WTC11 (cell line): ENCODE measurements around the gene C3orf18. TPM values are rescaled to one million over a fixed set of nuclear protein-coding genes. Genes with fewer than 3 reads are reported as not detected.

Experiments used
- ATAC-seq: fragments of 200-7000 bp; cut with Tn5 transposase; 2 replicates; pipeline ENCODE4 v1.10.0; 2021; ENCODE audit warnings: mild to moderate bottlenecking, moderate library complexity
- CTCF ChIA-PET: fragments of 300-600 bp; sonication (Branson Sonifier 250); formaldehyde crosslinking; loops from one replicate; lab custom pipeline; 2021; ENCODE audit warnings: antibody characterized with exemption; lab: Charles Lee
- POLR2A ChIA-PET: fragments of 350-600 bp; sonication (Branson Sonifier 250); formaldehyde crosslinking; loops from one replicate; lab custom pipeline; 2021; ENCODE audit warnings: antibody characterized with exemption; lab: Charles Lee
- DNase-seq: peaks from one replicate; pipeline ENCODE4 v3.0.0; 2021; ENCODE audit warnings: low spot score
- H3K27ac Mint-ChIP-seq: 2 replicates; pipeline ENCODE4 v1.8.0; 2021; ENCODE audit warnings: mixed read lengths
- H3K27me3 Mint-ChIP-seq: 2 replicates; pipeline ENCODE4 v1.8.0; 2021; ENCODE audit warnings: low read depth, mild to moderate bottlenecking, moderate library complexity, mixed read lengths
- H3K36me3 Mint-ChIP-seq: 2 replicates; pipeline ENCODE4 v1.8.0; 2021; ENCODE audit warnings: mixed read lengths
- H3K4me1 Mint-ChIP-seq: 2 replicates; pipeline ENCODE4 v1.8.0; 2022; ENCODE audit warnings: mixed read lengths
- H3K4me3 Mint-ChIP-seq: 2 replicates; pipeline ENCODE4 v1.8.0; 2021; ENCODE audit warnings: mild to moderate bottlenecking, moderate library complexity, mixed read lengths
- H3K9me3 Mint-ChIP-seq: 2 replicates; pipeline ENCODE4 v1.8.0; 2021; ENCODE audit warnings: mixed read lengths
- EMX1 ChIP-seq: fragments of 250-450 bp; sonication (Bioruptor Pico); IDR thresholded peaks from 2 replicates; pipeline ENCODE4 v1.8.0; 2021; ENCODE audit warnings: mild to moderate bottlenecking
- GTF2I ChIP-seq: fragments of 250-450 bp; sonication (Bioruptor Pico); conservative IDR thresholded peaks from 2 replicates; pipeline ENCODE4 v1.4.0; 2021; ENCODE audit warnings: mild to moderate bottlenecking
- HMGXB4 ChIP-seq: sonication (generic); formaldehyde crosslinking; IDR thresholded peaks from 2 replicates; pipeline ENCODE4 v1.8.1; 2023; ENCODE audit warnings: mild to moderate bottlenecking, moderate library complexity, missing genetic modification reagents
- PREB ChIP-seq: sonication (generic); formaldehyde crosslinking; IDR thresholded peaks from 2 replicates; pipeline ENCODE4 v1.8.1; 2022; ENCODE audit warnings: mild to moderate bottlenecking, missing genetic modification reagents, moderate library complexity, borderline replicate concordance
- SMAD4 ChIP-seq: sonication (generic); formaldehyde crosslinking; IDR thresholded peaks from 2 replicates; pipeline ENCODE4 v1.8.0; 2022; ENCODE audit warnings: mild to moderate bottlenecking, missing genetic modification reagents
- TCF7 ChIP-seq: sonication (generic); formaldehyde crosslinking; IDR thresholded peaks from 2 replicates; pipeline ENCODE4 v1.8.0; 2022; ENCODE audit warnings: mild to moderate bottlenecking, low read depth, missing genetic modification reagents, moderate library complexity
- TEAD4 ChIP-seq: sonication (generic); formaldehyde crosslinking; IDR thresholded peaks from 2 replicates; pipeline ENCODE4 v1.8.0; 2022; ENCODE audit warnings: mild to moderate bottlenecking, missing genetic modification reagents
- TP53 ChIP-seq: sonication (generic); formaldehyde crosslinking; IDR thresholded peaks from 2 replicates; pipeline ENCODE4 v1.8.1; 2023; ENCODE audit warnings: mild to moderate bottlenecking, missing genetic modification reagents
- ZBTB21 ChIP-seq: sonication (generic); formaldehyde crosslinking; IDR thresholded peaks from 2 replicates; pipeline ENCODE4 v1.8.1; 2023; ENCODE audit warnings: mild to moderate bottlenecking, missing genetic modification reagents, borderline replicate concordance
- ZNF219 ChIP-seq: sonication (generic); formaldehyde crosslinking; IDR thresholded peaks from 2 replicates; pipeline ENCODE4 v1.8.0; 2023; ENCODE audit warnings: missing genetic modification reagents, mild to moderate bottlenecking, borderline replicate concordance
- ZNF263 ChIP-seq: sonication (generic); formaldehyde crosslinking; IDR thresholded peaks from 2 replicates; pipeline ENCODE4 v1.8.1; 2022; ENCODE audit warnings: low read depth, mild to moderate bottlenecking, moderate library complexity, missing genetic modification reagents
- ZNF281 ChIP-seq: sonication (generic); formaldehyde crosslinking; IDR thresholded peaks from 2 replicates; pipeline ENCODE4 v1.8.0; 2023; ENCODE audit warnings: mild to moderate bottlenecking, missing genetic modification reagents
- ZNF317 ChIP-seq: sonication (generic); formaldehyde crosslinking; IDR thresholded peaks from 2 replicates; pipeline ENCODE4 v1.8.1; 2023; ENCODE audit warnings: low read depth, mild to moderate bottlenecking, moderate library complexity, missing genetic modification reagents, borderline replicate concordance
- ZNF396 ChIP-seq: fragments of 250-450 bp; sonication (Bioruptor Pico); IDR thresholded peaks from 2 replicates; pipeline ENCODE4 v1.8.0; 2021; ENCODE audit warnings: mild to moderate bottlenecking, moderate library complexity, borderline replicate concordance
- total RNA-seq: library from RNA; stranded (reverse); gene quantifications from 3 replicates; pipeline ENCODE4 v1.2.3, GENCODE V29; 2021
- TF ChIP-seq, protein P1 (sequence below): fragments of 200-600 bp; IDR thresholded peaks from 2 replicates; pipeline ENCODE4 v1.8.0; 2022; ENCODE audit warnings: antibody characterized with exemption
- TF ChIP-seq, protein P2 (sequence below): sonication (generic); formaldehyde crosslinking; IDR thresholded peaks from 2 replicates; pipeline ENCODE4 v1.8.0; 2023; ENCODE audit warnings: missing genetic modification reagents
- TF ChIP-seq, protein P3 (sequence below): fragments of 250-450 bp; sonication (Bioruptor Pico); IDR thresholded peaks from 2 replicates; pipeline ENCODE4 v2.1.2; 2022; ENCODE audit warnings: mild to moderate bottlenecking, moderate library complexity
- TF ChIP-seq, protein P4 (sequence below): fragments of 250-450 bp; sonication (Bioruptor Pico); IDR thresholded peaks from 2 replicates; pipeline ENCODE4 v1.8.0; 2021; ENCODE audit warnings: mild to moderate bottlenecking

Gene C3orf18
- total RNA-seq, 1 experiment from 2014 or later: 12.1 TPM

DNA sequence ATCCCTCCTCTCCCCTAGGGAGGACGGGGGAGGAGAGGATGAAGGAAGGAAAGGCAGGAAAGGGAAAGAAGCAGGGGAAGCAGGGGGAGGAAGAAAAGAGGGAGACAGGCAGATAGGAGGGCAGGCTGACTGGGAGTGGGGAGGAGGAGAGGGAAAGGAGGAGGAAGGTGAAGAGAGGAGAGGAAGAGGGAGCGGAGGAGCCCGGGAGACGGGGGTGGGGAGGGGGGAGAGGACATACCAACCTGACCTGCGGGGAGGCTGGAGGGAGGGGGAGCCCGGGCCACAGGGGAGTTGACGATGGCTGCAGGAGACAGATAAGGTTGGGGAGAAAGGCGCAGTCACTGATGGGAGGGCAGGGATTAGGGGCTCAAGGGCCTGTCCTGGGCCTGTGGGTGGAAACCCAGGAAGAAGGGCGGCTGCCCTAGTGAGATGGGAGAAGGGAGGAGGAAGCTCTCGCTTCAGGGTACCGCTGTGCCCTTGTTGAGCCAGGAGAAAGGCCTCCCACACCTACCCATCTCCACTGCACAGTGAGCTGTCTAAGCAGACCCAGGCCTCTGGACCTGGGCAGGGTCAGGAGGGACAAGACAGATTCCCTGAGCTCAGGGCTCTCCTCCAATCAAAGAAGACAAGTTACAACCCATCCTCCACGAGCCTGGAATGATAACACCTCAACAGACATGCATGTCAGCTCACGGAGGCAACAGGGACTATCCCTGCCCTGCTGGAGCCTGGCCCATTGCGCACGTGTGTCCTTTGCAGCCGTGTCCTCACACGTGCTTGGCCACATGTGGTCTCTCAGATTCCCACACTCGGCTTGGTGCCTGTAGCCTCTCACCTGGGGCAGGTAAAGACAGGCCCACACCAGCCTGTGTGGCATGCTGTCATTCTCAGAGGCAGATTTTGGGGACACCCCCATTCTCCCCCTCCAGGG is 27.9 kb downstream of the C3orf18 start:
- CTCF ChIA-PET: interaction anchor here (0.6 to 1.7 kb wide), 13 partner anchors 10 to 218 kb away, joined by 3 to 17 read pairs (median 4); partner anchors contain the start of genes CACNA2D2, CISH and HEMK1
- DNase-seq: no peak

DNA sequence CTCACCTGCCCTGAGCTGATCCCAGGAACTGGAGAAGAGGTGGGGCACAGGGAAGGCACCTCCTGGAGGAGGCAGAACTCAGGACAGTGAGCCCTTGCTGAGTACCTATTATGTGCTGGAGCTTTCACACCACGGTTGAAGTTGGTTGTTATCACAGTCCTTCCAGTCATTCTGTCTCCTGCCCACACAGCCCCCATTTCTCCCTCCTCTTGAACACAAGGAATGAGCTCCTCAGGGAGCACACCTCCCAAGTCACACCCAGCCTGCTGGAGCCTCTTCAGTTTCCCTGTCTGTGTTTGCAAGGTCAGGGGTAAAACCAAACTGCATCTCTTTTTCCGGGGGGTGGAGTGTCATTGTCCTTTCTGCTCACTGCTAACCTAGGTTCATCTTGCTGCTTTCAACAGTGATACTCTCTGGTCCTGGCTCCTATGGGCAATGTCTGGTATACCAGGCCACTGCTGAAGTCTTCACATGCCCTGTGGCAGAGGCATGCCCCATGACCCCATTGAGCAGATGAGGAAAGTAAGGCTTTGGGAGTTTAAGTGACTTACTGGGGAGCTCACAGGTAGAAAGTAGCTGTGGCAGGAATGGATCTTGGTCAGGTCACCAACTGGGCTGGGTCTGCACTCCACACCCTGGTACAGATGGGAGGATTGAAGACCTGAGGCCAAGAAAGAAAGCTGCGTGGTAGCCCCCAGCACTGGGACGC is 30.0 kb downstream of the C3orf18 start:
- ATAC-seq (no peak), DNase-seq (no peak)
- Mint-ChIP-seq H3K27me3 (peaks cover 10% of the 10 kb centered on the region), H3K4me1 (peaks cover 33% of the 10 kb centered on the region), H3K27ac (no peak overlapping the region; the same call in 1 of the 2 replicates), H3K36me3 (no peaks in the 10 kb centered on the region), H3K9me3 (no peaks in the 10 kb centered on the region), H3K4me3 (no peak overlapping the region)
- ChIA-PET CTCF (interaction anchor here (1.1 kb wide), 1 partner anchor 101 kb away, joined by 4 read pairs; no protein-coding TSS in a partner anchor), POLR2A (no interaction called here)
- TF ChIP-seq EMX1 (CRISPR knock-in tag) (no peak), TCF7 (CRISPR knock-in tag) (no peak), TEAD4 (CRISPR knock-in tag) (no peak), ZNF317 (no peak), ZNF219 (CRISPR knock-in tag) (no peak), TP53 (CRISPR knock-in tag) (no peak), ZNF281 (CRISPR knock-in tag) (no peak), GTF2I (CRISPR knock-in tag) (no peak), HMGXB4 (CRISPR knock-in tag) (no peak)
- TF ChIP-seq, protein P1, sequence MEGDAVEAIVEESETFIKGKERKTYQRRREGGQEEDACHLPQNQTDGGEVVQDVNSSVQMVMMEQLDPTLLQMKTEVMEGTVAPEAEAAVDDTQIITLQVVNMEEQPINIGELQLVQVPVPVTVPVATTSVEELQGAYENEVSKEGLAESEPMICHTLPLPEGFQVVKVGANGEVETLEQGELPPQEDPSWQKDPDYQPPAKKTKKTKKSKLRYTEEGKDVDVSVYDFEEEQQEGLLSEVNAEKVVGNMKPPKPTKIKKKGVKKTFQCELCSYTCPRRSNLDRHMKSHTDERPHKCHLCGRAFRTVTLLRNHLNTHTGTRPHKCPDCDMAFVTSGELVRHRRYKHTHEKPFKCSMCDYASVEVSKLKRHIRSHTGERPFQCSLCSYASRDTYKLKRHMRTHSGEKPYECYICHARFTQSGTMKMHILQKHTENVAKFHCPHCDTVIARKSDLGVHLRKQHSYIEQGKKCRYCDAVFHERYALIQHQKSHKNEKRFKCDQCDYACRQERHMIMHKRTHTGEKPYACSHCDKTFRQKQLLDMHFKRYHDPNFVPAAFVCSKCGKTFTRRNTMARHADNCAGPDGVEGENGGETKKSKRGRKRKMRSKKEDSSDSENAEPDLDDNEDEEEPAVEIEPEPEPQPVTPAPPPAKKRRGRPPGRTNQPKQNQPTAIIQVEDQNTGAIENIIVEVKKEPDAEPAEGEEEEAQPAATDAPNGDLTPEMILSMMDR: no peak
- TF ChIP-seq, protein P2, sequence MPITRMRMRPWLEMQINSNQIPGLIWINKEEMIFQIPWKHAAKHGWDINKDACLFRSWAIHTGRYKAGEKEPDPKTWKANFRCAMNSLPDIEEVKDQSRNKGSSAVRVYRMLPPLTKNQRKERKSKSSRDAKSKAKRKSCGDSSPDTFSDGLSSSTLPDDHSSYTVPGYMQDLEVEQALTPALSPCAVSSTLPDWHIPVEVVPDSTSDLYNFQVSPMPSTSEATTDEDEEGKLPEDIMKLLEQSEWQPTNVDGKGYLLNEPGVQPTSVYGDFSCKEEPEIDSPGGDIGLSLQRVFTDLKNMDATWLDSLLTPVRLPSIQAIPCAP (CRISPR knock-in tag): no peak

More for the DNA sequence above, 27.9 kb downstream of the C3orf18 start:
- TF ChIP-seq ZNF396 (CRISPR knock-in tag): no peak
- TF ChIP-seq PREB (CRISPR knock-in tag): no peak
- no peak for TF ChIP-seq SMAD4 (CRISPR knock-in tag)
- TF ChIP-seq ZNF263 (CRISPR knock-in tag): peak; percentile 78; the same call in 1 of the 2 replicates
- TF ChIP-seq, protein P3, sequence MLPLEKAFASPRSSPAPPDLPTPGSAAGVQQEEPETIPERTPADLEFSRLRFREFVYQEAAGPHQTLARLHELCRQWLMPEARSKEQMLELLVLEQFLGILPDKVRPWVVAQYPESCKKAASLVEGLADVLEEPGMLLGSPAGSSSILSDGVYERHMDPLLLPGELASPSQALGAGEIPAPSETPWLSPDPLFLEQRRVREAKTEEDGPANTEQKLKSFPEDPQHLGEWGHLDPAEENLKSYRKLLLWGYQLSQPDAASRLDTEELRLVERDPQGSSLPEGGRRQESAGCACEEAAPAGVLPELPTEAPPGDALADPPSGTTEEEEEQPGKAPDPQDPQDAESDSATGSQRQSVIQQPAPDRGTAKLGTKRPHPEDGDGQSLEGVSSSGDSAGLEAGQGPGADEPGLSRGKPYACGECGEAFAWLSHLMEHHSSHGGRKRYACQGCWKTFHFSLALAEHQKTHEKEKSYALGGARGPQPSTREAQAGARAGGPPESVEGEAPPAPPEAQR (CRISPR knock-in tag): no peak
- TF ChIP-seq, protein P4, sequence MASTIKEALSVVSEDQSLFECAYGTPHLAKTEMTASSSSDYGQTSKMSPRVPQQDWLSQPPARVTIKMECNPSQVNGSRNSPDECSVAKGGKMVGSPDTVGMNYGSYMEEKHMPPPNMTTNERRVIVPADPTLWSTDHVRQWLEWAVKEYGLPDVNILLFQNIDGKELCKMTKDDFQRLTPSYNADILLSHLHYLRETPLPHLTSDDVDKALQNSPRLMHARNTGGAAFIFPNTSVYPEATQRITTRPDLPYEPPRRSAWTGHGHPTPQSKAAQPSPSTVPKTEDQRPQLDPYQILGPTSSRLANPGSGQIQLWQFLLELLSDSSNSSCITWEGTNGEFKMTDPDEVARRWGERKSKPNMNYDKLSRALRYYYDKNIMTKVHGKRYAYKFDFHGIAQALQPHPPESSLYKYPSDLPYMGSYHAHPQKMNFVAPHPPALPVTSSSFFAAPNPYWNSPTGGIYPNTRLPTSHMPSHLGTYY (CRISPR knock-in tag): no peak
- TF ChIP-seq ZBTB21 (CRISPR knock-in tag): no peak
- Mint-ChIP-seq H3K4me3 (no peak overlapping the region), H3K4me1 (peaks cover 15% of the 10 kb centered on the region), H3K27me3 (peaks cover 7% of the 10 kb centered on the region), H3K36me3 (no peaks in the 10 kb centered on the region), H3K9me3 (no peaks in the 10 kb centered on the region), H3K27ac (no peak overlapping the region)
- peak; percentile 24 for ATAC-seq
- POLR2A ChIA-PET: interaction anchor here (0.6 kb wide), 1 partner anchor 17 kb away, joined by 4 read pairs; no protein-coding TSS in a partner anchor
